NCI-H82 treated with DMSO at 0.1 percent for 48 hours (cell line): ENCODE data around the gene PRR3.
"Not testable (repeated sequence)": the region's sequence is repeated elsewhere in the genome, so short reads cannot be mapped to it uniquely, and the experiment has no call there.

Experiments used
- DNase-seq: peaks from one replicate; lab custom pipeline; 2025; ENCODE audit not compliant: unreplicated experiment; lab: John Stamatoyannopoulos, UW

PRR3 gene

GRCh38 chr6:30570263-30570662 is 13.2 kb downstream of the PRR3 start:
- no peak for DNase-seq

GRCh38 chr6:30570740-30571074 is 13.6 kb downstream of the PRR3 start:
- DNase-seq, result no peak

- peak; percentile 90 for DNase-seq
These were observed 14.1 kb downstream of the PRR3 start, which contains the start of gene ABCF1 for GRCh38 chr6:30571075-30571761. ABCF1 (plus strand) TSS chr6:30571442; CDS start chr6:30571488, 46 bp downstream.

- no peak for DNase-seq
These were observed 14.6 kb downstream of the PRR3 start for GRCh38 chr6:30571762-30572082.

GRCh38 chr6:30572148-30572547 is 15.1 kb downstream of the PRR3 start:
- DNase-seq, result no peak

- DNase-seq, result no peak
These were observed 16.0 kb downstream of the PRR3 start for GRCh38 chr6:30573113-30573512.

GRCh38 chr6:30578051-30578450 is 21.0 kb downstream of the PRR3 start:
- no peak for DNase-seq

GRCh38 chr6:30583921-30584320 is 26.8 kb downstream of the PRR3 start:
- DNase-seq, result no peak

GRCh38 chr6:30589754-30590358 is 32.8 kb downstream of the PRR3 start:
- no peak for DNase-seq

- no peak for DNase-seq
These were observed 33.4 kb downstream of the PRR3 start for GRCh38 chr6:30590509-30590908.

- DNase-seq, result no peak
These were observed 33.9 kb downstream of the PRR3 start for GRCh38 chr6:30591008-30591407.

GRCh38 chr6:30592287-30592686 is 35.2 kb downstream of the PRR3 start:
- DNase-seq, result no peak

GRCh38 chr6:30597315-30598144 is 40.4 kb downstream of the PRR3 start:
- not testable (repeated sequence) for DNase-seq

- no peak for DNase-seq
These were observed 42.0 kb downstream of the PRR3 start for GRCh38 chr6:30598912-30599624.

GRCh38 chr6:30599625-30600324 is 42.7 kb downstream of the PRR3 start:
- no peak for DNase-seq

- no peak for DNase-seq
These were observed 43.4 kb downstream of the PRR3 start for GRCh38 chr6:30600451-30600961.

- no peak for DNase-seq
These were observed 44.3 kb downstream of the PRR3 start for GRCh38 chr6:30601436-30601814.

- no peak for DNase-seq
These were observed 44.9 kb downstream of the PRR3 start for GRCh38 chr6:30601815-30602641.

GRCh38 chr6:30603961-30604360 is 46.9 kb downstream of the PRR3 start:
- DNase-seq, result no peak

- DNase-seq, result no peak
These were observed 53.0 kb downstream of the PRR3 start for GRCh38 chr6:30610065-30610464.
